ENCODE results near the gene RAD51B.

RAD51B gene

GRCh38 chr14:68479247-68479646 lies 659.7 kb downstream of the RAD51B start:
- Histone ChIP-seq H3K9me3 (replicated peaks; ENCODE audit: insufficient read depth, low read length) (no peaks in the 10 kb centered on the region), H3K4me1 (ENCODE audit: low read length) (no peaks in the 10 kb centered on the region), H3K27ac (ENCODE audit: low read length) (no peak overlapping the region), H3F3A (ENCODE audit: insufficient read depth, low read length) (no peaks in the 10 kb centered on the region), H3K79me2 (ENCODE audit: low read length) (no peaks in the 10 kb centered on the region), H2AFZ (ENCODE audit: low read length) (no peak overlapping the region), H3K4me2 (ENCODE audit: low read depth, low read length) (no peak overlapping the region), H4K20me1 (ENCODE audit: insufficient read depth, low read length) (no peaks in the 10 kb centered on the region), H3K4me3 (ENCODE audit: low read length) (no peak overlapping the region), H3K36me3 (replicated peaks; ENCODE audit: insufficient read depth, low read length) (no peaks in the 10 kb centered on the region), H3K9ac (ENCODE audit: low read length) (no peak overlapping the region), H3K27me3 (replicated peaks; ENCODE audit: insufficient read depth, low read length) (no peaks in the 10 kb centered on the region), H3K9me2 (replicated peaks; ENCODE audit: insufficient read depth, low read length) (no peaks in the 10 kb centered on the region)
- no peak for DNase-seq
- no peak for TF ChIP-seq EZH2phosphoT487 (IDR thresholded peaks at IDR 0.05; ENCODE audit: low read length)

DNA sequence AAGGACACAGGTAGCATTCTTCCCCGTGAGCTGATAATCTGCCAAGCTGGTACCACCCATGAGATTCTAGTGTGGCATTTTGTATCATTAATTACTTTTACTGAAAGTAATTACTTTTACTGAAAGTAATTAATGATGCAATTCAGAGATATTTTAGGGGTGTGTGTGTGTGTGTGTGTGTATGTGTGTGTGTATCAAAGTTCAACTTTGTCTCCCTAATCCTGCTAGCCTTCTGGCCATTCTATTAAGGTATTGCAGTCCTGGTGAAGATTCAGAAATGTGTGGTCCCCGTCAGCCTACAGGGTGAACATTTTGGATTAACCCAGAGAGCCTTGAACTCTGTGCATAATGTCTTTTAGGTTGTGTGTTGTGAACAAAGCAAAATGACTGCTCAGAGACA lies 662.4 kb downstream of the RAD51B start:
- no peak overlapping the region for H2AFZ ChIP-seq (ENCODE audit: low read length)
- no peaks in the 10 kb centered on the region for H3K27me3 ChIP-seq (replicated peaks; ENCODE audit: insufficient read depth, low read length)
- no peak overlapping the region for H3K4me2 ChIP-seq (ENCODE audit: low read depth, low read length)
- H3K9ac ChIP-seq (ENCODE audit: low read length): no peak overlapping the region
- no peaks in the 10 kb centered on the region for H3F3A ChIP-seq (ENCODE audit: insufficient read depth, low read length)
- no peaks in the 10 kb centered on the region for H4K20me1 ChIP-seq (ENCODE audit: insufficient read depth, low read length)
- H3K79me2 ChIP-seq (ENCODE audit: low read length): no peaks in the 10 kb centered on the region
- H3K9me2 ChIP-seq (replicated peaks; ENCODE audit: insufficient read depth, low read length): no peaks in the 10 kb centered on the region
- no peaks in the 10 kb centered on the region for H3K4me1 ChIP-seq (ENCODE audit: low read length)
- no peak overlapping the region for H3K4me3 ChIP-seq (ENCODE audit: low read length)
- no peak overlapping the region for H3K27ac ChIP-seq (ENCODE audit: low read length)
- no peaks in the 10 kb centered on the region for H3K9me3 ChIP-seq (replicated peaks; ENCODE audit: insufficient read depth, low read length)
- TF ChIP-seq, protein P1, sequence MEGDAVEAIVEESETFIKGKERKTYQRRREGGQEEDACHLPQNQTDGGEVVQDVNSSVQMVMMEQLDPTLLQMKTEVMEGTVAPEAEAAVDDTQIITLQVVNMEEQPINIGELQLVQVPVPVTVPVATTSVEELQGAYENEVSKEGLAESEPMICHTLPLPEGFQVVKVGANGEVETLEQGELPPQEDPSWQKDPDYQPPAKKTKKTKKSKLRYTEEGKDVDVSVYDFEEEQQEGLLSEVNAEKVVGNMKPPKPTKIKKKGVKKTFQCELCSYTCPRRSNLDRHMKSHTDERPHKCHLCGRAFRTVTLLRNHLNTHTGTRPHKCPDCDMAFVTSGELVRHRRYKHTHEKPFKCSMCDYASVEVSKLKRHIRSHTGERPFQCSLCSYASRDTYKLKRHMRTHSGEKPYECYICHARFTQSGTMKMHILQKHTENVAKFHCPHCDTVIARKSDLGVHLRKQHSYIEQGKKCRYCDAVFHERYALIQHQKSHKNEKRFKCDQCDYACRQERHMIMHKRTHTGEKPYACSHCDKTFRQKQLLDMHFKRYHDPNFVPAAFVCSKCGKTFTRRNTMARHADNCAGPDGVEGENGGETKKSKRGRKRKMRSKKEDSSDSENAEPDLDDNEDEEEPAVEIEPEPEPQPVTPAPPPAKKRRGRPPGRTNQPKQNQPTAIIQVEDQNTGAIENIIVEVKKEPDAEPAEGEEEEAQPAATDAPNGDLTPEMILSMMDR (IDR thresholded peaks at IDR 0.05; ENCODE audit: low read length): no peak
- TF ChIP-seq EZH2phosphoT487 (IDR thresholded peaks at IDR 0.05; ENCODE audit: low read length) (no peak), EZH2 (optimal IDR thresholded peaks at IDR 0.05; ENCODE audit: low read depth, low read length) (no peak)
- DNase-seq: no peak
- no peaks in the 10 kb centered on the region for H3K36me3 ChIP-seq (replicated peaks; ENCODE audit: insufficient read depth, low read length)

DNA sequence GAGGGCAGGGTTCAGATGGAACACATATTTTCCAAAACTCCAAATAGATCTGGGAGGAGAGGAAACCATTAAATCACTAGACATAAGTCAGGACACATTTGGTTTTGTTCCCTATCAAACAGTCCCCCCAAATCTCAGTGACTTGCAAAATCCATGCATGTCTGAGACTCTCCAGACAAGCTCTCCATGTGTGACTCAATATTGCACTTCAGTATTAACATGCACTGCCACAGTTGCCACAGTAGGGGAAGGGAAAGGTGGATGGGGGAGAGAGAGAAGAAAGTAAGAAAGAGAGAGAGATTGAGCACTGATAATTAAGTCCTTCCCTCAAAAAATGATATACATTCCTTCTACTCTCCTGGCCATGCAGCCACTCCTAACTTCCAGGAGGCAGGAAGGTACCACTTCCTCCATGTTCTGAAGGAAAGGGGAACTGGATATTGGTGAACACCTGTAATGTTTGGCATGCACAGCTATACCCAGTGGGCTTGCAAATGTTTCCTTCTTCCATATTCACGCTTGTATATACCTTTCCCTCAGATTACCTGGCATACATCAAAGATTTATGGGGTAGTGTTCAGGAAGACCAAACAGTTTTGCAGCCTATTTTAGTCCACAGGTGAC lies 663.3 kb downstream of the RAD51B start:
- no peak for DNase-seq
- H3F3A ChIP-seq (ENCODE audit: insufficient read depth, low read length): no peaks in the 10 kb centered on the region
- no peak overlapping the region for H3K4me3 ChIP-seq (ENCODE audit: low read length)
- H3K9ac ChIP-seq (ENCODE audit: low read length): no peak overlapping the region
- H3K27me3 ChIP-seq (replicated peaks; ENCODE audit: insufficient read depth, low read length): no peaks in the 10 kb centered on the region
- no peak overlapping the region for H3K27ac ChIP-seq (ENCODE audit: low read length)
- H3K79me2 ChIP-seq (ENCODE audit: low read length): no peaks in the 10 kb centered on the region
- no peak overlapping the region for H3K4me2 ChIP-seq (ENCODE audit: low read depth, low read length)
- H3K4me1 ChIP-seq (ENCODE audit: low read length): no peaks in the 10 kb centered on the region
- H4K20me1 ChIP-seq (ENCODE audit: insufficient read depth, low read length): no peaks in the 10 kb centered on the region
- no peak overlapping the region for H2AFZ ChIP-seq (ENCODE audit: low read length)
- H3K9me3 ChIP-seq (replicated peaks; ENCODE audit: insufficient read depth, low read length): no peaks in the 10 kb centered on the region
- H3K36me3 ChIP-seq (replicated peaks; ENCODE audit: insufficient read depth, low read length): no peaks in the 10 kb centered on the region
- no peaks in the 10 kb centered on the region for H3K9me2 ChIP-seq (replicated peaks; ENCODE audit: insufficient read depth, low read length)
- TF ChIP-seq EZH2phosphoT487 (IDR thresholded peaks at IDR 0.05; ENCODE audit: low read length): no peak
- TF ChIP-seq, protein P1 (IDR thresholded peaks at IDR 0.05; ENCODE audit: low read length): no peak
- TF ChIP-seq EZH2 (optimal IDR thresholded peaks at IDR 0.05; ENCODE audit: low read depth, low read length): no peak

DNA sequence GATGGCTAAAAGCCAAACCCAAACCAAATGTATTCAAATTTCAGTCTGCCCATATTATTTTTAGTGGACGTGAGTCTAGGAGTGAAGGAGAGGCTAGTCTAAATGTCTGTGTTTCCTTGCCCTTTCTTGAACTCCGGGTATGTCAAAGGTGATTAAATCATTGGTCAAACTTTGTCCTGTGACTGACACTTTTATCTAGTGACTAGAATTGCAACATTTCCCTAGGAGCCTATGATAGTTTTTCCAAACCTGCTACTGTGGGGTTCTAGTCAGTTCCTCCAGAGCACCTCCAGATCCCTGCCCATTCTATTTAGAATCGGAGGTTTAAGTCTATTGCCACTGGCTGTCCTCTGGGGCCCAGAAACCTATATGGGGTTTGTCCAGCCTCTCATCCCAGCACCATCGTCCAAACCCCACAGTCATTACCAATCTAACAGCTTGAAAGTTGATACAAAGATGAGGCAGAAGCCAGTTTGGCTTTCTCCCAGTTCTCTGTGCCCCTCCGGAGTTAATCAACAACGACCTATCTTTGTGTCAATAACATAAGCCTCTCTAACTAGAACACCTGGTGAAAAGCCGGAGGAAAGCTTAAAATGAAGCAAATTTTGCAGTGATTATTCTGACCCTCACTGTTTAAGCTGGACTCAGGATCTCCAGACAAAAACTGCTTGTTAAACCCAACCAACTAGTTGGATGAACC lies 666.6 kb downstream of the RAD51B start:
- Histone ChIP-seq H3K9ac (ENCODE audit: low read length) (no peak overlapping the region), H3F3A (ENCODE audit: insufficient read depth, low read length) (no peaks in the 10 kb centered on the region), H3K4me3 (ENCODE audit: low read length) (no peak overlapping the region), H3K79me2 (ENCODE audit: low read length) (no peaks in the 10 kb centered on the region), H3K9me3 (replicated peaks; ENCODE audit: insufficient read depth, low read length) (no peaks in the 10 kb centered on the region), H3K36me3 (replicated peaks; ENCODE audit: insufficient read depth, low read length) (no peaks in the 10 kb centered on the region), H4K20me1 (ENCODE audit: insufficient read depth, low read length) (no peaks in the 10 kb centered on the region), H3K27me3 (replicated peaks; ENCODE audit: insufficient read depth, low read length) (no peaks in the 10 kb centered on the region), H3K27ac (ENCODE audit: low read length) (no peak overlapping the region), H3K9me2 (replicated peaks; ENCODE audit: insufficient read depth, low read length) (no peaks in the 10 kb centered on the region), H3K4me2 (ENCODE audit: low read depth, low read length) (no peak overlapping the region), H3K4me1 (ENCODE audit: low read length) (no peaks in the 10 kb centered on the region), H2AFZ (ENCODE audit: low read length) (no peak overlapping the region)
- no peak for DNase-seq
- TF ChIP-seq EZH2phosphoT487 (IDR thresholded peaks at IDR 0.05; ENCODE audit: low read length) (no peak), EZH2 (optimal IDR thresholded peaks at IDR 0.05; ENCODE audit: low read depth, low read length) (no peak)
- TF ChIP-seq, protein P1 (IDR thresholded peaks at IDR 0.05; ENCODE audit: low read length): no peak
